ENCODE measurements around the gene IL1RAPL1.

The IL1RAPL1 gene

DNA sequence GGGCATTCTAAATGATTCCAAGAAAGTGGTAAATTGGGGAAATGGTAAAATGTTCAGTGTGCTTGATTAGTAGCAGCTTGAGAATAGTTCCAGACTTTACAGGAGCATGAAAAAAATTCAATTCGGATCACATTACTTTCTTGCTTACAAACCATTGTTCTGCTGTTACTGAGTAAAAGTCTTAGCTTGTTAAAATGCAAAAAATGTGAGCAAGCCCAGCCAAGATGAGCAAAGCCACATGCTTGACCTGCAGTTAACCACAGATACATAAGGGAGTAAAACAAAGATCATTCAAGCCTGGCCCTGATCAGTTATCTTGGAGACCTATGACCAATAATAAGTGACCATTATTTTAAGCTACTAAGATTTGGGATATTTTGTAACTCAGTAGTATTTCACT, 1065.2 kb downstream of the IL1RAPL1 start:
- peak; percentile 35 for DNase-seq (ENCODE audit: low read depth)

DNA sequence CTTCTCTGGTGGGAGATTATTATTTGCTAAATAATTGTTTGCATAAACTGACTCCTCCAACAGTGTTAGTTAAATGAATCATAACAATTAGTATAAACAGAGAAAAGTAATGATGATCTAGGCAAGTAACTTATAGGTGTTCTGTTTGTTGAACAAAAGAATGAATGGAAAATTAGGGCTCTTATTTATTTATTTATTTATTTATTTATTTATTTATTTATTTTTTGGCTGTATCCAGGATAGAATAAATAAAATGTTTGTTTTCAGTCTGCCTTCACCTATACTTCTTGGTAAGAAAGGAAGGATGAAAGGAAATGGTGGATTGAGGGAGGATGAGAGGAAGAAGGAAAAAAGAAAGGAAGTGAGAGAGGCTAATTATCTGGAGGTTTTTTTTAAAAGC, 1066.5 kb downstream of the IL1RAPL1 start:
- DNase-seq (ENCODE audit: low read depth): no peak

DNA sequence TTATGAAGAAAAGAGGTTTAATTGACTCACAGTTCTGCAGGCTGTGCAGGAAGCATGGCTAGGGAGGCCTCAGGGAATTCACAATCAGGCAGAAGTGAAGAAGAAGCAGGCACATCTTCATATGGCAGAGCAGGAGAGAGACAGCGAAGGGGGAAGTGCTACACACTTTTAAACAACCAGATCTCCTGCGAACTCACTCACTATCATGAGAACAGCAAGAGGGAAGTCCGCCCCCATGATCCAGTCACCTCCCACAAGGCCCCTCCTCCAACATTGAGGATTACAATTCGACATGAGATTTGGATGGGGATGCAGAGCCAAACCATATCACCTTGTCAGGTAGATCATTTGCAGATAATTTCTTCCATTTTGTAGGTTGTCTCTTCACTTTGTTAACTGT, 1072.7 kb downstream of the IL1RAPL1 start:
- no peak for DNase-seq (ENCODE audit: low read depth)

DNA sequence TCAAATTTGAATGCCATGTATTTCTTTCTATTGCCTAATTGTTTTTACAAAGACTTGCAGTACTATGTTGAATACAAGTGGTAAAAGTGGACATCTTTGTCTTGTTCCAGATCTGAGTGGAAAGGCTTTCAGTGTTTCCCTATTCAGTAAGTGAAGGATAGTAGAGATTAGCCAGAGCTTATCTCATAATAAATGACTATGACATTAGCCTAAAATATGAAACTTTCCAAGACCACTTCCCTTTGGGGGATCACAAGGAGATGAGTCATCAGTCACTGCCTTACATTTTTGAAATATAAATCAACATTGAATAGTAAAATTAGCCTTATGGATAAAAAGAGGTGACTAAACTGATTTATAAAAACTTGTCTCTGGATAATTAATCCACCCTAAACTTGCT, 1074.0 kb downstream of the IL1RAPL1 start:
- no peak for DNase-seq (ENCODE audit: low read depth)

DNA sequence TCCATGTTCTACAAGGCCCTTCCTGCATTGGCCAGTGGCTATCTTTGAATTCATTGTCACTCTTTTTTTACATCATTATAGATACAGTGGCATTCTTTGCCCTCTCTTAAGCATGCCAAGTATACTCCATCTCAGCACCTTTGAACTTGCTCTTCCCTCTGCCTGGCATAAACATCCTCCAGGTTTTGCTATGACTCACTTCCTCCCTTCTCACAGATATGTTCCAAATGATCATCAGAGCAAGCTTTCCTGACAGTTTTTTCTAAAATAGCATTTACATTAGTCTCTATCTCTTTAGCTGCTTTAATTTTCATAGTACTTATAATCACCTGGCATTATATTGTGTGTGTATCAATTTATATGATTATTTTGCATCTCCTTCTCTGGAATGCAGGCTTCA, 1074.9 kb downstream of the IL1RAPL1 start:
- DNase-seq (ENCODE audit: low read depth): peak; percentile 26

DNA sequence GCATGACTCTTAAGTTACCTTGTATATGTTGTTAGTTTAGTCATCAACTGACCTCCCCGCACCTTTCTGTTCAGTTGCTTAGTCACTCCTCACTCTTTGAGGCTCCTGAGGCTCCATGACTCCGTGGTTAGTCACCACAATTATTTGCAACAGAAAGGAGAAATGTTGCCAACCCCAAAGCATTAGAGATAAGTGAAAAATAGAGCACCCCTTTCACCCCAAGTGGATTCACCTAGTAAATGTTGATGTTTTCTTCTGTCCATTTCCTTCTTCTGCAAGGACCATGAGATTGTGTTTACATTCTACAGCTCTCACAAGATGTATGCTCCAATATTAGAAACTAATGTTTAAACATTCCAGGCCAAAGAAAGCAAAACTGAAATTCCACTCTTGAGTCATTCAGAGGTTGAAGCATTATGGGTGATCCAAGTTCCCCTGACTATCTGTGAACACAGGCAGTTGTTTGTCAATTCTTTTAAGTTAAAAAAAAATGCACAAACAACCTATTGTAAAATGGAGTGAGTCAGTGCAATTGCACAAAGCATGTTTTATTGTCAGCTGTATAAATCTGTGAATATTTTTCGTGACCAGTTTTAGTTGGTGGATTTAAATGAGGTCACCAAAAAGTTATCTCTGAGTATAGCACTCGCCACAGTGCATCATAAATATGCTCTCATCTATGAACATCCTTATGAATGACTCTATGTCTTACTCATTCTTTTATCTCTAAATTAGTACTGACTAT, 1075.7 kb downstream of the IL1RAPL1 start:
- peak; percentile 79 for DNase-seq (ENCODE audit: low read depth)

DNA sequence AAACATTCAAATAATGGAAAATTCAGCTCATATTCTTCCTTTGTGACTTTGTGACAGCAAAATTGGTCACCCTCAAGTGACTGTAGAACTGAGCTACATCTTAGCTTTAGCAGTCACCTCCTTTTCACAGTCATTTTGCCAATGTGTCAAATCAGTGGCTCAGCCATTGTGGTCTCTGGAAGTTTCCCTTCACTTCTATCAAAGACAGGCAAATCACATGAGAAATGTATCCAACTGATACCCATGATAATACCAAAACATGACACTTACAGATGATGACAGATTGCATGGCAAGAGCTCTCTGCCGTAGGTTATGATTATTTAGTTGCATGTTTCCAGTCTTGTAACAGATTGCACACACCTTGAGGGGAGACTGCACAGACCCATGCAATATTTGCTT, 1078.3 kb downstream of the IL1RAPL1 start:
- no peak for DNase-seq (ENCODE audit: low read depth)

DNA sequence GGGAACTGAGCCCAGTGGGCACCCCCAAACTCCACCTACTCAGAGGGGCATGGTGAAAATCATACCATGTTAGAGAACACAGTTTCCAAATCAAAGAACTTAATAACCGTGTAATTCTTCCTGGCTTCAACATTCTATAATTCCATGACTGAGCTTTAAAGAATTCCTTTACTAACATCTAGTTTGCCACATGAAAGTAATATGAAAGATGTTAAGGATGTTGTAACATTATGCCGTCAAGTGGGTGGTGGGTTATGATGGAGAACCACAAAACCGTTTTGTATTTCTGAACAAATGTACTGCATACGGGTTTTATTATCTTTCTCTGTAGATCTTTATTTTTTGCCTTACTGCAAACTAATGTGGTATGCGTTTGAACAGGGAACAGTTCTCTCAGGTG, 1079.1 kb downstream of the IL1RAPL1 start:
- no peak for DNase-seq (ENCODE audit: low read depth)

DNA sequence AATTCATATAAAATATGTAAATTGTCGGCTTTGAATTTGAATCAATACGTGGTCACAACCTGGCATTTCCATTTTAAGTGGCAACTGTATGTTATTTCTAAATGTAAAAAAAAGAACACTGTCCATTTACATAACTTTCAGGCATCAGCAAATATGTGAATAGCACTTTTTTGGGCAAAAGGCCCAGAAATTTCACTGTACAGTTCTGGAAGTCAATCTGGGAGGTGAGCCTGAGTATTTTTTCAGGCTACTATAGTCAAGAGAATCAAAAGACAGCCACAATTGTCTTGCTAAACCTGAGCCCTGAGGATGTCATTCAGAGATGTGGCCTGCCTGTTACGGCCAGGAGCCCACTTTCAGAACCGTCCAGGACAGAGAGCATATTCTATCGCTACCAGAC, 1084.2 kb downstream of the IL1RAPL1 start:
- no peak for DNase-seq (ENCODE audit: low read depth)

DNA sequence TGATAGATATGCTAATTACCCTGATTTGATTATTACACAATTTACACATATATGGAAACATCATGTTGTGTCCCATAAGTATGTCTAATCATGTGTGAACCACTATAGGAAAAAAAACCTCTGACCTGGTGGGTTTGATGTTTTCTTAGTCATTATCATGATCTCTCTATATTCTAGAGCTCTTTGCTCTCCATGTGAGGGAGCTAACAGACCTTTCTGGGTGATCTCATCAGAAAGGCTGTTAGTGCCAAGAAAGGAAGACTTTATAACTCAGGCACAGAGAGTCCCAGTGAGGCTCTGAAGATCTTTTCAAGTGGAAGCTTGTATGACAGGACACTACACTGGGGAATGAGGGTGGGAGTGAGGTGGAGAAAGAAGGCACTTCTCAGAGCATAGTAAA, 1100.4 kb downstream of the IL1RAPL1 start:
- no peak for DNase-seq (ENCODE audit: low read depth)

DNA sequence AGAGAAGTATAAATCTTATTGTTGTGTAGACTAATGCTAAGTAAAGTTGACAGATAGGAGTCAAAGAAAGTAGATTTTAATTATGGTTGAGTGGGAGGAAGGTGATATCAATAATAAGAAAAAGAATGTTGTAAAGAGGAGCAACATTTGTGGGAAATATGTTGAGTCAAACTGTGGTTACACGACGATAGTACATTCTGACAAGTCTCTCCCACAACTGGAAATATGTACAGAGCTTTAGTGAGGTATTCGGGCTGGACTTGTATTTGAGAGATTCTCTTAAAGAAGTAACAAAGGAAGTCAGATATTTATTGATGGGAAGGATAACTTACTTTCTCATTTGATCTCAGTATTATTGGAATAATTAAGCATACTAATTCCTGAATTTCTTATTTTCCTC, 1102.8 kb downstream of the IL1RAPL1 start:
- no peak for DNase-seq (ENCODE audit: low read depth)

DNA sequence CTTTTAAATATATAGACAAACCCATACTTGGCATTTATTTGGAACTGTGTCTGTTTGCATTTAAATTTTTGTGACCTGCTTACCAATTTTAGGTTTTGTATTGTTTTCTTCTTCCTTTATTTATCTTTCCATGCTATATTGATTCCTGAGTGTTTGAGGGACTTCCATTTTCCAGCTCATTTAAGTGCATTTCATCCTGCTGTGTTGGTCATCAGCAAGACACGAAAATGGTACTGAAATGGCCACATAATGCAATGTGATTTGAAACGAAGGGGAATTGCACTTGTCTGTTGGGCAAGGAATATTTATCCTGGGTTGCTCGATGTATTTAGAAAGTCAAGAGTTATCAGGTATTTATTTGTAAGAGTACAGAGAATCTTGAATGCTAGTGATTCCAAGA, 1103.8 kb downstream of the IL1RAPL1 start:
- no peak for DNase-seq (ENCODE audit: low read depth)

DNA sequence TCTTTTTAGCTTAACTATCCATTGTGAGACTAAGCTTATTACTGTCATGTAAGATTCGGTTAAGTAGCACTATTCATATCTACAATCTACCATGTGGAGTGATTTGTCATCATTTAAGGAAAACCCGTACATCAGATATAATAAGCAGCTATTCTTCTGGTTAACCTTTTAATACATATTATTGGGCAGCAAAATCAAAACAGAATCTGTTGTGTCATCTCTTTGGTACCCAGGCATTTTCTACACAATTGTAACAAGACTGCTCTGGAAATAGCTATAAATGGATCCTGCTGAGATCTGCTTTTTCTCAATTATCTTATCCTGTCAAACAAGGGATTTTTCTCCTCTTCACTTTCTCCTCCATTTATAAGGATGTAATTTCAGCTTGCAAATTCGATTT, 1106.7 kb downstream of the IL1RAPL1 start:
- DNase-seq (ENCODE audit: low read depth): no peak

DNA sequence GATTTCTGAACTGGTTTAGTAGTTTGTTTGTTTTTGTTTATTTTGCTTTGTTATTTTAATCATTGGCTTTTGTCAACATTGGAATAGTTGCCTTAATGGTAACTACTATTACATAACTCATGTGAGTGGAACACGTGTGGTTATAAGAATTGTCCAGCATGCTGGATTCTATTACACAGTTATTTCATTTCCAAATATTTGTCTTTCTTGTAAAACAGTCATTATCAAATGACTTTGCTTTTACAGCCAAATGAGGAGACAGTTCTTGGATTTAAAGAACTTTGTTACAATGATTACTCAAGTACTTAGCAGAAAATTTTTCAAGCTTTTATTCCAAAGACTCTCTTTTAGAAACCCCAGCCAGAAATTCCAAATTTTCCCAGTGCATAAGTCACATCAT, 1112.0 kb downstream of the IL1RAPL1 start:
- no peak for DNase-seq (ENCODE audit: low read depth)

DNA sequence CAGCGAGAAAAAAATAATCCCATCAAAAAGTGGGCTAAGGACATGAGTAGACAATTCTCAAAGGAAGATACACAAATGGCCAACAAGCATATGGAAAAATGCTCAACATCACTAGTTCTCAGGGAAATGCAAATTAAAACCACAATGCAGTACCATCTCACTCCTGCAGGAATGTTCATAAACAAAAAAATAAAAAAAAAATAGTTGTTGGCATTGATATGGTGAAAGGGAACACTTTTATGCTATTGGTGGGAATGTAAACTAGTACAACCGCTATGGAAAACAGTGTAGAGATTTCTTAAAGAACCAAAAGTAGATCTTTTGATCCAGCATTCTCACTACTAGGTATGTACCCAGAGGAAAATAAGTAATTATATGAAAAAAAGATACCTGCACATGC, 1119.8 kb downstream of the IL1RAPL1 start:
- DNase-seq (ENCODE audit: low read depth): no peak

DNA sequence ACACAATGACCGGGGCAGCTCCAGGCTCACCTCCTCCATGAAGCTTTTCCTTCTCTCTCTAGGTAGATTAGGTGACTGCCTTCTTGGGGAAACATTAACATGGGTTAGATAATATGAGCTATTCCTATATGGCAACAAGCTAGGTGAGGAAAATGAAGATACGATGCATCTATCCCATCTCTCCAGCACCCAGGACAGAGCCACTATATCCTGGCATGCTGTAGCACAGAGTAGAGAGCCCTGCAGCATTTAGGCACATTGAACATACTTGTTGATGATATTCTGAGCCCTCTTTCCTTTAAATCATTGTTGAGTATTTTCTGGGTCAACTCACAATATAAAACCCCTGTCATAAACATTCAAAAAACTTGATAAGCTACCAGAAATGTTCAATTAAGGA, 1133.9 kb downstream of the IL1RAPL1 start:
- no peak for DNase-seq (ENCODE audit: low read depth)

DNA sequence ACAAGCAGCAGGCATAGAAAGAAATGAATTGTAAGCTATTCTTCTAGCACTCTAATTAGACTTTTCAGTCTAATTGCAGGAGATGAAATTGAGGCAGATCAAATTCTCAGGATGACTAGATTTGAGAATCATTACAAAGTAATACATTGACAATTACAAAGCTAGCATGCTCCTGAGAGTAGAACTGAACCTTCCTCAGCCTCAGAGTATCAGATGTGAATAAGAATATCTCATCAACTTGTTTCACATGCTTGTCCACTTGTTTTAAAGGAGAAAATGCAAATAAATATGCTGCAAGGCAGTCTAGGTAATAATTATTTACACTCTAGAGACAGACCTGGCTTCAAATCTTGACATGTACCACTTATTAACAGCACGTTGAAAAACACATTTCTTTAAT, 1137.1 kb downstream of the IL1RAPL1 start:
- no peak for DNase-seq (ENCODE audit: low read depth)

DNA sequence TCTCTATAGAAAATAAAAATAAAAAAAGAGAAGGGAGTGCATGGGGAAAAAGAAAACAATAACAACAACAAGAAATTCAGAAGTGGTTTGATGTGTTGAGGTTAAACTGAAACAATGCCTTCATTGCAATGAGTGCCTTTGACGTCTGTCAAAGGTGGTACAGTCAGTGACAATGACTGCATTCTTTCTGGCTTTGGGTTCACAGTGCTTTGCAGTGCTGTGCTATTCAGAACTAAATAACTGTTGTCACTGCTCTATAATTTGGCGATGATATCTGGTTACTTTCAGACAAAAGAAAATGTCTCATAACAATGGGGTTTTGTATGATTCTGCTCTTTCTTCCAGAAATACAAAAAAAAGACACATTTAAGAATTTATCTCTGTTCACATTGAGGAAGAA, 1139.6 kb downstream of the IL1RAPL1 start:
- no peak for DNase-seq (ENCODE audit: low read depth)

DNA sequence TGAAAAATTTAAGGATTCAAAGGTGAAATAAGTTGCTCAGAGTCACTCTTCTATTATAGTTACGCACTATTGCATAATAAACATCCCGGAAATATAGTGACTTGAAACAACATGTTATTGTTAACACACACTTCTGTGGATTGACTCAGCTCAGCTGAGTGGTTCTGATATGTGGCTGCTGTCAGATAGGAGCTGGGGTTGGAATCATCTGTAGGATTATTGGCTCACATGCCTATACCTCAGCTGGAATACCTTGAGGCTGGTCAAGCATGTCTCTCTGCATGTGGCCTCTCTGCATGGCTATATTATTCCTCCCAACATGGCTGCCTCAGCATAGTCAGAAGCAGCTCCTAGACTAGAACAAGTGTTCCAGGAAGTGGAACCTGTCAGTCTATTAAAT, 1141.4 kb downstream of the IL1RAPL1 start:
- DNase-seq (ENCODE audit: low read depth): no peak

DNA sequence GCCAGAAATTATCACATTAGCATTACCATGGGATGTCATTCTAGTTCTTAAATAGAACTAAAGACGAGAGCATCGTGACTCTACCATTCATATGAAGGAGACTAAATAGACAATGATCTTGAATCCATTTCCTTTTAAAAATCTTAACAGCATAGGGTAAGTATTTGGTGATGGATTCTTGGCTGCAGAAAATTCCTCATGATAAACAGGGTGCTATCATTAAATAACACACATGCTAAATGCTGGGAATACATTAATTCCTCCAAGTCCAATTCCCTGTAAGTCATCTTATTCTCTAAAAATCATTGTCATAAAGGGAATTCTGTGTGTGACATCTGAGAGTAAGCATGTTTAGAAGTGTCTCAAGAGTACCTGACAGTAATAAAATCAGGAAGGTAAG, 1157.7 kb downstream of the IL1RAPL1 start:
- no peak for DNase-seq (ENCODE audit: low read depth)

DNA sequence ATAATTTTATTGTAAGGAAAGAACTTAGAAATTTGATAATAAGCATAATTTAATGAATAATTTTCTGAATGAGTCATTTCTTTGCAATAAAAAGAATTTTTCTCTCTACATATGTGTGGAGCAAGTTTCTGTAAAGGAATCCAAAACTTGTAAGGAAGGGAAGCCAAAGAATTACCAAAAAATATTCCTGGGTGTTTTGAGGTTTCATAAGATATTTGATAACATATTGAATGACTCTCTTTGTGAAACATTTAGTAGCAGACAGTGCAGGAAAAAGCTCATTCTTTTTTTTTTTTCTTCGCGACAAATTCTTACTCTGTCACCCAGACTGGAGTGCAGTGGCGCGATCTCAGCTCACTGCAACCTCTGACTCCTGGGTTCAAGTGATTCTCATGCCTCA, 1159.1 kb downstream of the IL1RAPL1 start:
- no peak for DNase-seq (ENCODE audit: low read depth)

DNA sequence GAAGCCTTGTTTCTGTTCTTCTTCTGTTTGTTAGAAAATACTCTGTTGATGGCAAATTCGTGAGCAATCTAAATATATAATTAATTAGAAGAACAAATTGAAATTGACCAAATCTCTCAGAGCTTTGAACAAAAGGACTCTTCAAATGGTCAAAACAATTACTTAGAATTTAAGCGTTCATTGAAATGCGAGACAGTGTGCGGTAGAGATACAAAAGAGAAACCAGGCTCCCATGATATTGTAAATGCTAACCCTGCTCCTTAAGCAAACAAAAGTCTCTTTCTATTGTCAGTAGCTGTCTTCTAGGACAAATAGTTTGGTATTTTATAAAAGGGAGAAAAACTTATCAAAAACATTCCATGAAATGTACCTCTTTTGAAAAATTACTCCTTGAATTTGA, 1174.8 kb downstream of the IL1RAPL1 start:
- no peak for DNase-seq (ENCODE audit: low read depth)

DNA sequence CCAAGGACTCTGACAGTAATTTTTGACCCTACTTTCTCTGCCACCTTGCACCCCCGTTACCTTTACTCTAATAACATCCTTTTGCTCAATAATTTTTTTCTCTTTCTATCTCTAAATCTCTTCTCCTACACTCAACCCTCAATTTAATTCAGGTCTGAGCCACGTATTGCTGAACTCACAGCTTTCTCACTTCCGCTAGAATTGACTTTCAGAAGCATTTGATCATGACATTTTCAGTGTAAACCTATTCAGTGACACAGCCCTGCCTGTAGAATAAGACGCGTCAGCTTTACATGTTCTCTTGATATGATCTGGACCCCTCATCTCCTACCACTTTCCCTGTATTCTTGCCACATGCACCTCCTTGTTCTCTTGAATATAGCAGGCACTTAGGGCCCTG, 1188.6 kb downstream of the IL1RAPL1 start:
- no peak for DNase-seq (ENCODE audit: low read depth)

DNA sequence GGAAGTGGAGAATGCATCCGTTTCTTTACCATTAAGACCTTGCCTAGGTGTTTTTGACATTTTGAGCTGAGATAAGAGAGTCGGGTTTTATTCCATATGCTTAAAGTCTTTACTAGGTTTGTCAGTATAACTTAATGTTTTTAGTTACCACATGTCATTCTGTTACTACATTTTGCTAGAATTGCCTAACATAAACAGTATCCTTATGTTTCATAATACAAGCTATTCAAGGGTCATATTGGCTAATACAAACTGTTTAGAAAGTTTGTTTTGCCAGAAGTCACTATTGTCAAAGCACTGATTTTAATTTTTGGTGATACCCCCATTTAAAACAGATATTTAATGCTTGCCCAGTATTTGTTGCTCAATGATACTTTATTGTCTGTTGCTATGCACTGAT, 1200.4 kb downstream of the IL1RAPL1 start:
- DNase-seq (ENCODE audit: low read depth): no peak
